ENCODE data around the gene EHD1. TPM values are rescaled to one million over a fixed set of nuclear protein-coding genes. Genes with fewer than 3 reads are reported as not detected.

EHD1 gene
- total and polyA plus RNA-seq, 9 donors: 14.3 to 87.8 (median 33.5) TPM

MicroRNA genes within 50 kb of the gene (microRNA counts, 767-probe panel; counts per million panel counts)
- microRNA hsa-miR-192-5p: 3,422 counts per million, percentile 87 among the panel's probes with 10 or more counts

Small RNA genes within 50 kb of the gene (microRNA-seq; reads per million reads assigned to microRNA genes)
- 0 to 0.32 (median 0) reads per million in 3 donors for gene MIR6749
- 0.18 to 1.3 (median 0.75) reads per million in 3 donors for gene MIR6750

Small RNA genes within 50 kb of the gene (small RNA-seq; reads per million reads assigned to genes)
- gene MIR6749: not detected
- not detected for gene MIR6750

Other genes starting within 250 kb of the EHD1 start
- gene NRXN2, start 155.4 kb downstream of the EHD1 start, total RNA-seq: 10 to 100 TPM in 5 of 7 donors, 1 to 10 TPM in 2; 7.0 to 64.1 (median 19.7) TPM
- gene NRXN2, start 155.4 kb downstream of the EHD1 start, polyA plus RNA-seq: 10 to 100 TPM in 1 of 2 donors, 1 to 10 TPM in 1; 6.4 to 21.5 TPM
- gene RASGRP2, start 134.5 kb downstream of the EHD1 start, total RNA-seq: 10 to 100 TPM in 1 of 7 donors, 1 to 10 TPM in 6; 2.1 to 18.9 (median 7.6) TPM
- 1 to 10 TPM; 7.0 to 9.0 TPM for gene RASGRP2, start 134.5 kb downstream of the EHD1 start, polyA plus RNA-seq
- 10 to 100 TPM in 1 of 7 donors, 1 to 10 TPM in 5, under 1 TPM in 1; 0.24 to 12.0 (median 3.1) TPM for gene PYGM, start 118.6 kb downstream of the EHD1 start, total RNA-seq
- gene PYGM, start 118.6 kb downstream of the EHD1 start, polyA plus RNA-seq: 1 to 10 TPM; 1.9 to 6.7 TPM
- gene SF1, start 100.1 kb downstream of the EHD1 start, total RNA-seq: 100 to 1,000 TPM; 231 to 380 (median 306) TPM
- gene SF1, start 100.1 kb downstream of the EHD1 start, polyA plus RNA-seq: 100 to 1,000 TPM; 131 to 388 TPM
- 10 to 100 TPM in 5 of 7 donors, 1 to 10 TPM in 2; 5.6 to 15.5 (median 13.0) TPM for gene MAP4K2, start 75.4 kb downstream of the EHD1 start, total RNA-seq
- gene MAP4K2, start 75.4 kb downstream of the EHD1 start, polyA plus RNA-seq: 1 to 10 TPM; 2.3 to 9.9 TPM
- gene MEN1, start 68.1 kb downstream of the EHD1 start, total RNA-seq: 10 to 100 TPM; 17.5 to 28.6 (median 22.6) TPM
- 10 to 100 TPM; 14.4 to 20.4 TPM for gene MEN1, start 68.1 kb downstream of the EHD1 start, polyA plus RNA-seq
- gene CDC42BPG, start 34.0 kb downstream of the EHD1 start, total RNA-seq: 1 to 10 TPM; 2.6 to 9.5 (median 4.0) TPM
- 1 to 10 TPM in 1 of 2 donors, under 1 TPM in 1; 0.35 to 1.9 TPM for gene CDC42BPG, start 34.0 kb downstream of the EHD1 start, polyA plus RNA-seq
- gene ATG2A, start 38.6 kb upstream of the EHD1 start, total RNA-seq: 10 to 100 TPM; 22.2 to 40.1 (median 30.4) TPM
- gene ATG2A, start 38.6 kb upstream of the EHD1 start, polyA plus RNA-seq: 10 to 100 TPM in 1 of 2 donors, 1 to 10 TPM in 1; 2.2 to 23.4 TPM
- 10 to 100 TPM in 5 of 7 donors, 1 to 10 TPM in 2; 9.0 to 12.8 (median 12.2) TPM for gene PPP2R5B, start 46.1 kb upstream of the EHD1 start, total RNA-seq
- gene PPP2R5B, start 46.1 kb upstream of the EHD1 start, polyA plus RNA-seq: 10 to 100 TPM in 1 of 2 donors, 1 to 10 TPM in 1; 8.0 to 16.2 TPM
- gene GPHA2, start 57.3 kb upstream of the EHD1 start, total RNA-seq: 1 to 10 TPM in 3 of 7 donors, under 1 TPM in 3, not detected in 1; 0.45 to 1.6 (median 0.88) TPM
- under 1 TPM in 1 of 2 donors, not detected in 1; 0.58 TPM for gene GPHA2, start 57.3 kb upstream of the EHD1 start, polyA plus RNA-seq
- under 1 TPM in 1 of 7 donors, not detected in 6; 0.46 TPM for gene MAJIN, start 93.5 kb upstream of the EHD1 start, total RNA-seq
- gene MAJIN, start 93.5 kb upstream of the EHD1 start, polyA plus RNA-seq: not detected
- 1 to 10 TPM; 1.4 to 3.4 (median 2.3) TPM for gene BATF2, start 118.3 kb upstream of the EHD1 start, total RNA-seq
- gene BATF2, start 118.3 kb upstream of the EHD1 start, polyA plus RNA-seq: 1 to 10 TPM; 1.5 to 2.8 TPM
- 100 to 1,000 TPM in 4 of 7 donors, 10 to 100 TPM in 3; 77.3 to 147 (median 101) TPM for gene ARL2, start 135.5 kb upstream of the EHD1 start, total RNA-seq
- gene ARL2, start 135.5 kb upstream of the EHD1 start, polyA plus RNA-seq: 10 to 100 TPM; 60.9 to 86.3 TPM
- 10 to 100 TPM; 10.2 to 30.5 (median 19.9) TPM for gene SNX15, start 148.8 kb upstream of the EHD1 start, total RNA-seq
- 10 to 100 TPM; 15.0 to 23.8 TPM for gene SNX15, start 148.8 kb upstream of the EHD1 start, polyA plus RNA-seq
- gene SAC3D1, start 162.6 kb upstream of the EHD1 start, total RNA-seq: 10 to 100 TPM in 2 of 7 donors, 1 to 10 TPM in 5; 7.3 to 11.6 (median 8.5) TPM
- gene SAC3D1, start 162.6 kb upstream of the EHD1 start, polyA plus RNA-seq: 1 to 10 TPM; 1.1 to 7.6 TPM
- 10 to 100 TPM; 12.1 to 33.7 (median 17.6) TPM for gene NAALADL1, start 179.9 kb upstream of the EHD1 start, total RNA-seq
- gene NAALADL1, start 179.9 kb upstream of the EHD1 start, polyA plus RNA-seq: 10 to 100 TPM in 1 of 2 donors, 1 to 10 TPM in 1; 7.1 to 33.2 TPM
- 1 to 10 TPM in 2 of 7 donors, under 1 TPM in 4, not detected in 1; 0.38 to 2.8 (median 0.52) TPM for gene CDCA5, start 205.4 kb upstream of the EHD1 start, total RNA-seq
- 1 to 10 TPM; 1.0 to 1.2 TPM for gene CDCA5, start 205.4 kb upstream of the EHD1 start, polyA plus RNA-seq
- 10 to 100 TPM; 30.5 to 41.6 (median 35.1) TPM for gene ZFPL1, start 205.6 kb upstream of the EHD1 start, total RNA-seq
- 10 to 100 TPM; 11.2 to 44.8 TPM for gene ZFPL1, start 205.6 kb upstream of the EHD1 start, polyA plus RNA-seq
- gene VPS51, start 217.6 kb upstream of the EHD1 start, total RNA-seq: 100 to 1,000 TPM; 149 to 543 (median 231) TPM
- 100 to 1,000 TPM in 1 of 2 donors, 10 to 100 TPM in 1; 51.1 to 221 TPM for gene VPS51, start 217.6 kb upstream of the EHD1 start, polyA plus RNA-seq
- gene TM7SF2, start 233.3 kb upstream of the EHD1 start, total RNA-seq: 100 to 1,000 TPM in 1 of 7 donors, 10 to 100 TPM in 6; 30.0 to 170 (median 63.6) TPM
- 100 to 1,000 TPM in 1 of 2 donors, 10 to 100 TPM in 1; 88.8 to 128 TPM for gene TM7SF2, start 233.3 kb upstream of the EHD1 start, polyA plus RNA-seq
- gene ZNHIT2, start 239.1 kb upstream of the EHD1 start, total RNA-seq: 10 to 100 TPM; 10.0 to 33.7 (median 13.4) TPM
- 10 to 100 TPM in 1 of 2 donors, not detected in 1; 13.1 TPM for gene ZNHIT2, start 239.1 kb upstream of the EHD1 start, polyA plus RNA-seq
- 1,000 to 10,000 TPM; 1,141 to 2,272 (median 1,835) TPM for gene FAU, start 243.5 kb upstream of the EHD1 start, total RNA-seq
- 1,000 to 10,000 TPM; 1,053 to 1,798 TPM for gene FAU, start 243.5 kb upstream of the EHD1 start, polyA plus RNA-seq
- gene MRPL49, start 243.7 kb upstream of the EHD1 start, total RNA-seq: 10 to 100 TPM; 47.1 to 61.8 (median 50.4) TPM
- 100 to 1,000 TPM in 1 of 2 donors, 10 to 100 TPM in 1; 64.0 to 106 TPM for gene MRPL49, start 243.7 kb upstream of the EHD1 start, polyA plus RNA-seq

All from ovary (tissue), 9 donors.